ENCODE results near the gene USP24.
"Not testable (repeated sequence)": the region's sequence is repeated elsewhere in the genome, so short reads cannot be mapped to it uniquely, and the experiment has no call there.

The USP24 gene

GRCh38 chr1:55196433-55197035 is 18.6 kb downstream of the USP24 start:
- no peak for DNase-seq

- no peak for DNase-seq
Observed at GRCh38 chr1:55195521-55196233, 19.5 kb downstream of the USP24 start.

DNA sequence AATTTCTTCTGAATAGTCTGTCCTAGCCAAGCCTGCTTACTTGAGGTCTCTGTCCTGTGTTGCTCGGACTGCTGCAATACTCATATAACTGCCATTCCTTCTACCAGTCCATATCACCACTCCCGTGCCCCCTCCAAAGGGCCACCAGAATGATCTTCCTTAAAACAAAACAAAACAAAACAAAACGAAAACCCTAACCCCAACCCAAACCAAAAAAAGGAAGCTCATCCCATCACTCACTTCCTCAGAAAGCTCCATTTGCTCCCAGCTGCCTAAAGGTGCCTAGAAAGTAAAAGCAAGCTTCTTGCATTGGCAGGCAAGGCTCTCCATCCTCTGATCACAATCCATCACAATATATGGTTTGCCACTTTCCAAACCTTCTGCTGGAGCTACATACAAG is 20.3 kb downstream of the USP24 start:
- DNase-seq = no peak

DNA sequence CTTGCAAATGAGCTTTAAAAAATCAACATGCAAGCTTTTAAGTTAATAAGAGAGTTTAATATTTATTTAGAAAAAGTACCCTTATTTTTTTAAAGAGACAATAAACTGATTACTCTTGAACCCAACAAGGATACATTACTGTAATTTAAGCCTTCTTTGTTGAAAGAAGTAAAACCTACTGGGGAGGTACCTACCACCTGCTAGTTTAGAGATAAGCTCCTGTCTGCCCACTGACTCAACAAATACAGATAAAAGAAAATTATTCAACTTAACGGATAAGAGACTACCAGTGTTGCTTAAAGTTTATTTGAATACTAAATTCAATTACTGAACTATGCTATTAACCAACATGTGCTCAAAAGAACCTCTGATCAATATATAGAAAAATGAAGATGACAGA is 23.1 kb downstream of the USP24 start:
- DNase-seq = no peak

- DNase-seq = not testable (repeated sequence)
Observed at GRCh38 chr1:55191219-55191952, 23.8 kb downstream of the USP24 start.

GRCh38 chr1:55190109-55190508 is 25.1 kb downstream of the USP24 start:
- no peak for DNase-seq

GRCh38 chr1:55188909-55189308 is 26.3 kb downstream of the USP24 start:
- no peak for DNase-seq

DNA sequence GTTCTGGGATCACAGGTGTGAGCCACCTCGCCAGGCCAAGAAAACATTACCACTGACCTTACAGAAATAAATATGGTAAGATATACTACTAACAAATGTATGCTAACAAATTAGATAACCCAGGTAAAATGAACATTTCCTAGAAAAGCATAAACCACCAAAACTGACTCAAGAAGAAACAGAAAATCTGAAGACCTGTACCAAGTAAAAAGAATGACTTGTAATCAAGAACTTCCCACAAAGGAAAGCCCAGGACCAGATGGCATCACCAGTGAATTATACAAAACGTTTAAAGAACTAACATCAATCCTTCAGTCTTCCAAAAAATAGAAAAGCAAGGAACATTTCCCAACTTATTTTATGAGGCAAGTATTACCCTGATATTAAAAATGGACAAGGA is 29.3 kb downstream of the USP24 start:
- no peak for DNase-seq

- no peak for DNase-seq
Observed at GRCh38 chr1:55184859-55185258, 30.3 kb downstream of the USP24 start.

DNA sequence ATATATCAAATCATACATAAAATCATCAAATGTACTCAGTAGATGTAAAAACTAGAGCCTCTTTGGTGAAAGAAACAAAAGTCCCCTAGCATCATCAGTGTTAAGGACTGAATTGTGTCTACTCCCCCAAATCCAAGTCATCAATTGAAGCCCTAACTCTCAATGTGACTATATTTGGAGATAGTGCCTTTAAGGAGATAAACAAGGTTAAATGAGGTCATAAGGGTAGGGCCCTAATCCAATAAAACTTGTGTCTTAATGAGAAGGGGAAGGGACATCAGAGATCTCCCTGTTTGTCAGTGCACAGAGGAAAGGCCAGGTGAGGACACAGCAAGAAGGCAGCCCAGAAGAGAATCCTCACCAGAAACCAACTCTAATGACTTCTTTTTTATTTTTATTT is 33.5 kb downstream of the USP24 start:
- DNase-seq = no peak

- no peak for DNase-seq
Observed at GRCh38 chr1:55180075-55180670, 35.0 kb downstream of the USP24 start.

GRCh38 chr1:55179177-55179835 is 35.9 kb downstream of the USP24 start:
- DNase-seq = no peak

DNA sequence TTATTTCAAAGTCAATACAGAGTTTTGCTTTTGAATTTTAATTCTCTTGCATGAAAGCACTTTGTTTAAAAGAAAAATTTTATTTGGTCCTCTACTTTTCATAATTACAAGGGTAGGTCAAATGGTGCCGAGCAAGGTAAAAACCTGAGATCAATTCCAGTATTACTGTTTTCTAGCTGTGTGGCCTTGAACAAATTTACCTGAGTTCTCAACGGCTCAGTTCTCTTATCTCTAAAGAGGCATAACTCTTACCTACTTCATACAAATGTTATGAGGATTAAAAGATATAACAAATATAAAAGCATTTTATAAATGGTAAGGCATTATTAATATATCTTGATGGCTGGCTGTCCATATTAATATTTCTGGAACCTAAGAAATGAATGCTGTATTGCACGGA is 42.5 kb downstream of the USP24 start:
- DNase-seq = no peak

- DNase-seq = no peak
Observed at GRCh38 chr1:55172272-55172671, 42.9 kb downstream of the USP24 start.

DNA sequence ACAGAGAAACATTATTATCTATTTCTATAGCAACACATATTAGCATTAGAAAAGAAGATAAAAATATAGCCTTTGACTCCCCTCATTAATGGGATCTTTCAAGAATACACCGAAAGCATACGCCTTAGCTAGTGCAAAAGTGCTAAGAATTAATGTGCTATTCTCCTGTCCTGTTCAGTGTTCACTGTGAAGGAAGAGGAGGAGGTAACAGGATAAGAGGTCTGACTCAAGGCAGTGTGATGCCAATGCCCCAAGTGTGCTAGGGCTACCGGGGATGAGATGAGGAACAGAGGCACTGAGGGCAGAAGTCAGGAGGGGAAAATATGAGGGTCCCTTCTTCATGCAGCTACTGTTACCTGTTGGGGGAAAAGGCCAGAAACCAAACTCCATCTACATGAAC is 43.5 kb downstream of the USP24 start:
- no peak for DNase-seq

DNA sequence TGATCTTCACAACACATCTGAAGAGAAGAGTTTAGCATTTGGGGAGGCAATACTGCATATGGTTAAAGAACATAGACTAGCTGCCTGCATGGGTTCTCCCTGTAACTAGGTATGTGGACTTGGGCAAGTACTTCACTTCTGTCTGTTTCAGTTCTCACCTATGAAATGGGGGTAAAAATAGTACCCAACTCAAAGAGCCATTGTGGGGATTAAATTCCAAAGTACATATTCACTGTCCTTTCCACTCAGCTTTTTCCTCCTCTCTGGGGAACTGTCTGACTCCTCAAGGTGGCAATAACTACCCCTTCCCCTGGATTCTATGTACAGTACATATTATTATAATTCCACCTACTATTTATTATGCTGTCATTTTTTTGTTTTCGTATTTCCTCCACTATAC is 44.7 kb downstream of the USP24 start:
- no peak for DNase-seq

- no peak for DNase-seq
Observed at GRCh38 chr1:55169126-55169525, 46.0 kb downstream of the USP24 start.

DNA sequence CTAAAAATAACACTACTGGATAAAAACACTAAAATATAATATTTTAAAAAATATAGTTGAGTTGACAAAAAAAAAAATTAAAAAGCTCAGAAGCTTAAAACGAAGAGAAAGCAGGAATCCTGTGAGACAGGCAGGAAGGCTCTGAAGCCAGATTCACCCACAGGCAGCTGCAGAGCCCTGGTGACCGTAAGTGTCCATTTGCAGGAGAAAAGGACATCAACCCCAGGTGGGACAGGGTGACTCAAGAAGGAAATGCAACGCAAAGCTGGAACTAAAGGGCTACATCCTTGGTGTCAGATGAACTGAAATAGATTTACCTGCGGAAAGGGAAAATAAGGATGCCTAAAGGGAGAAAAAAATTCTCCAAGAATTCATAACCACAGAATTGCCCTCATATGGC is 46.8 kb downstream of the USP24 start:
- no peak for DNase-seq

- DNase-seq = no peak
Observed at GRCh38 chr1:55167224-55167871, 47.8 kb downstream of the USP24 start.

DNA sequence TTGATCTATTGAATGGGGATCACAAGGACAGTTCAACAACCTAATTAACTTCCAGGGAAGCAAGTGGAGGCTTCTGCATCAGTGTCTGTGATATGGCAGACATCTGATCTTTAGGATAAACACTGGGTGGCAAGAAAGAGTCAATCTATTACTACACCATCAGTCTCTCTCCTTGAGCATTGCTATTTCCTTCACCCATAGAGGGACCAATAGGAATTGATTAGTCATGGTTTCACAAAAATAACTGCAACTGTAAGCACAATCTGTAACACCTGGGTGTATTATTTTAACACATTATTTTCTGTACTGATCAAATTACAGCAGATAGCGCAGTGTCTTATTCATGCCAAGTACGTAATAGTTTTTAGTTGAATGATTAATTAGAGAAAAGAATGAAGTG is 50.3 kb downstream of the USP24 start:
- DNase-seq = peak in 1 of 2 donors; percentile 7

- no peak for DNase-seq
Observed at GRCh38 chr1:55159571-55159970, 55.6 kb downstream of the USP24 start.

DNA sequence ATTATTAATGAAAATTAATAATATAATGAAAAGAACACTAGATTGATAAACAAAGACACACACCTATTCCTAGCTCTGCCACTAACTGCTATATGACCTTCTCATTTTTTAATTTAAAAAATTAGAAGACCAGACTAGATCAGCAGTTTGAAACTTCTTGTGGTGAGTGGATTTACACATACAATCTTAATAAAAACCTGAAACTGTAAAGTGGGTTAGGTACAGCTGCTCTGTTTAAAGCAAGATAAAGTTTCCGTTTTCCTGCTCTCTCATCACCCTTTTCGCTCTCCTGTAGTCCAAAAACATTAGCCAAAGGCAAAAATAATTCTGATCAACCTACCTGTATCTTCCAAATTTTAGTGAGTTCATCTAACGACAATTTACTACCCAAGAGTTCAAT is 58.6 kb downstream of the USP24 start:
- no peak for DNase-seq

- DNase-seq = no peak
Observed at GRCh38 chr1:55156093-55156492, 59.1 kb downstream of the USP24 start.

All from CD4-positive, alpha-beta T cell treated with Interleukin-4 for 1 hour (primary cell).